GM12878 (cell line): Measurements from ENCODE around the gene KISS1. TPM values are rescaled to one million over a fixed set of nuclear protein-coding genes. Genes with fewer than 3 reads are reported as not detected.

Source experiments
- ATAC-seq: fragments of 200-7000 bp; cut with Tn5 transposase; 3 replicates; pipeline ENCODE4 v1.9.1; 2020; ENCODE audit warnings: mild to moderate bottlenecking, moderate library complexity
- BruUV-seq: library from RNA; stranded (reverse); fragments of 400-500 nt; replicated peaks from 2 replicates; lab custom pipeline; 2021; lab: Mats Ljungman, UMichigan
- CTCF ChIA-PET: fragments of 300-600 bp; sonication (Branson Sonifier 250); formaldehyde crosslinking; extraction: SDS; loops from one replicate; lab custom pipeline; 2021; ENCODE audit warnings: inconsistent platforms; lab: Yijun Ruan, JAX
- POLR2A ChIA-PET: fragments of 350-600 bp; formaldehyde crosslinking; extraction: SDS; loops from one replicate; lab custom pipeline; 2021; ENCODE audit warnings: inconsistent platforms; lab: Charles Lee
- RAD21 ChIA-PET: fragments of 300-600 bp; sonication (Branson Sonifier 250); formaldehyde crosslinking; loops from one replicate; lab custom pipeline; 2023; ENCODE audit warnings: antibody characterized with exemption; ENCODE audit not compliant: unreplicated experiment; lab: Charles Lee
- SMC1A ChIA-PET: fragments of 300-600 bp; sonication (Branson Sonifier 250); formaldehyde crosslinking; loops from one replicate; lab custom pipeline; 2023; ENCODE audit not compliant: unreplicated experiment, uncharacterized antibody; lab: Charles Lee
- DNase-seq: peaks from one replicate; pipeline ENCODE4 v3.0.0-alpha.2; 2011; ENCODE audit warnings: low read depth, low spot score
- FAIRE-seq: peaks from 3 replicates; lab custom pipeline; 2011; peaks lifted over from hg19 to GRCh38; lab: Jason Lieb, UNC
- H2AFZ ChIP-seq: 2 replicates; pipeline ENCODE4 v1.6.0; 2011; ENCODE audit warnings: low read depth, low read length, control low read depth; ENCODE audit not compliant: control insufficient read depth
- H3K27ac ChIP-seq: 2 replicates; pipeline ENCODE4 v1.5.1; 2011; ENCODE audit warnings: control low read depth; ENCODE audit not compliant: control insufficient read depth, insufficient read depth
- H3K27me3 ChIP-seq, 2 experiments: replicated peaks in 1 of 2; 2 replicates each; pipeline versions ENCODE4 v1.6.0 to v1.6.1; 2011; ENCODE audit warnings: low read length in 1 of 2; ENCODE audit not compliant: control insufficient read depth in 2 of 2, insufficient read depth in 2 of 2
- H3K36me3 ChIP-seq, 2 experiments: 2 replicates each; pipeline ENCODE4 v1.5.1; 2011; ENCODE audit warnings: low read length in 1 of 2; ENCODE audit not compliant: control insufficient read depth in 2 of 2, insufficient read depth in 2 of 2
- H3K4me1 ChIP-seq: 2 replicates; pipeline ENCODE4 v1.6.1; 2011; ENCODE audit warnings: mild to moderate bottlenecking, low read length, moderate library complexity, mixed read lengths; ENCODE audit not compliant: control insufficient read depth, insufficient read depth
- H3K4me2 ChIP-seq: 2 replicates; pipeline ENCODE4 v1.6.0; 2011; ENCODE audit warnings: control low read depth; ENCODE audit not compliant: control insufficient read depth, insufficient read depth
- H3K4me3 ChIP-seq: fragments of 200-600 bp; sonication (generic); 2 replicates; pipeline ENCODE4 v1.5.1; 2016
- H3K79me2 ChIP-seq: 2 replicates; pipeline ENCODE4 v1.6.0; 2011; ENCODE audit warnings: low read length; ENCODE audit not compliant: control insufficient read depth, insufficient read depth
- H3K9ac ChIP-seq: 2 replicates; pipeline ENCODE4 v1.8.0; 2011; ENCODE audit warnings: low read length, control low read depth, mixed read lengths; ENCODE audit not compliant: control insufficient read depth, insufficient read depth
- H3K9me3 ChIP-seq: replicated peaks from 3 replicates; pipeline ENCODE4 v1.5.1; 2011; ENCODE audit warnings: mild to moderate bottlenecking, low read length; ENCODE audit not compliant: control insufficient read depth, insufficient read depth
- H4K20me1 ChIP-seq: 2 replicates; pipeline ENCODE4 v1.6.0; 2011; ENCODE audit not compliant: control insufficient read depth, insufficient read depth
- BCL11A ChIP-seq: IDR thresholded peaks from 2 replicates; pipeline ENCODE4 v1.6.1; 2011; ENCODE audit warnings: low read depth, low read length
- BRCA1 ChIP-seq: IDR thresholded peaks from 2 replicates; pipeline ENCODE4 v1.6.1; 2011; ENCODE audit warnings: low read depth, low read length, improper control_type of control experiment
- E2F8 ChIP-seq: fragments of 450-650 bp; IDR thresholded peaks from 2 replicates; pipeline ENCODE4 v1.6.1; 2018; ENCODE audit warnings: mild to moderate bottlenecking, low read depth, moderate library complexity; ENCODE audit not compliant: partially characterized antibody
- EGR1 ChIP-seq, 2 experiments: IDR thresholded peaks; 1 replicate in 1 of 2; 2 replicates in 1 of 2; pipeline ENCODE4 v1.6.1; 2011 to 2012; ENCODE audit warnings: low read depth in 2 of 2, low read length in 2 of 2, borderline replicate concordance in 1 of 2, mild to moderate bottlenecking in 1 of 2, moderate library complexity in 1 of 2
- EZH2 ChIP-seq: IDR thresholded peaks from 2 replicates; pipeline ENCODE4 v1.6.1; 2012; ENCODE audit warnings: low read depth, mild to moderate bottlenecking, control low read depth, inconsistent platforms, low read length, borderline replicate concordance; ENCODE audit not compliant: control insufficient read depth
- FOXK2 ChIP-seq: fragments of 450-650 bp; IDR thresholded peaks from 2 replicates; pipeline ENCODE4 v1.6.1; 2017; ENCODE audit warnings: mild to moderate bottlenecking, moderate library complexity
- IKZF2 ChIP-seq, 2 experiments: fragments of 450-650 bp; IDR thresholded peaks; 2 replicates each; pipeline ENCODE4 v1.6.1; 2017; ENCODE audit warnings: mild to moderate bottlenecking in 2 of 2, moderate library complexity in 2 of 2
- IRF5 ChIP-seq: fragments of 450-650 bp; IDR thresholded peaks from 2 replicates; pipeline ENCODE4 v1.6.1; 2017; ENCODE audit warnings: borderline replicate concordance
- LARP7 ChIP-seq: fragments of 450-650 bp; IDR thresholded peaks from 2 replicates; pipeline ENCODE4 v1.6.1; 2017; ENCODE audit warnings: mild to moderate bottlenecking
- ZBED1 ChIP-seq: IDR thresholded peaks from 2 replicates; pipeline ENCODE4 v1.6.1; 2016; ENCODE audit warnings: borderline replicate concordance
- WGBS: methylation state at CpG from one replicate; pipeline ENCODE4 v1.1.6; 2016; ENCODE audit warnings: low lambda C conversion rate; ENCODE audit not compliant: insufficient replicate concordance, insufficient coverage; ENCODE audit errors: missing lambda C conversion rate; 5-methylcytosine and 5-hydroxymethylcytosine counted together
- in situ Hi-C: fragments of 300-500 bp; cut with MboI; formaldehyde crosslinking; loops from 9 replicates; pipeline ENCODE4 v1.14.3; 2018; ENCODE audit warnings: mixed read lengths
- intact Hi-C: fragments of 100-400 bp; cut with micrococcal nuclease; formaldehyde crosslinking; loops from one replicate; pipeline ENCODE4 v1.14.2; 2022; ENCODE audit not compliant: unreplicated experiment
- polyA plus RNA-seq, 11 experiments: library from polyadenylated mRNA; depleted of rRNA in 4 of 11; unstranded in 6 of 11; stranded (reverse) in 5 of 11; fragments of >200 nt; fragmentation: Nextera tagmentation in 4 of 11; fragmentation: Illumina TruSeq in 1 of 11; extraction: Ambion mirVana in 4 of 11; extraction: Trizol in 1 of 11; gene quantifications; 1 replicate in 1 of 11; 2 replicates in 10 of 11; pipeline versions ENCODE4 v1.2.1 to v1.2.3, GENCODE V29; 2011 to 2016; ENCODE audit warnings: inconsistent platforms in 2 of 11, missing spikeins in 2 of 11, low read depth in 1 of 11
- total RNA-seq, 4 experiments: library from RNA; depleted of rRNA in 3 of 4; stranded (reverse); fragments of >200 nt in 3 of 4; fragmentation: Illumina TruSeq in 1 of 4; extraction: Trizol in 1 of 4; gene quantifications; 2 replicates each; pipeline versions ENCODE4 v1.2.1 to v1.2.3, GENCODE V29; 2013 to 2021

Gene KISS1
- total and polyA plus RNA-seq, 10 of the 15 experiments (the other 5 are each of a cell fraction or from before 2014, with no cell fraction given): not detected

- 0% methylated on average over 3 of the region's 3 CpGs for WGBS
- Histone ChIP-seq H3K9ac (no peak overlapping the region), H3K27me3 (peaks cover 3 to 14% of the 10 kb centered on the region in 2 experiments; a peak in 3 of 4 replicates), H3K9me3 (no peaks in the 10 kb centered on the region), H4K20me1 (no peaks in the 10 kb centered on the region), H3K27ac (no peak overlapping the region), H3K36me3 (no peaks in the 10 kb centered on the region), H3K4me2 (no peak overlapping the region), H2AFZ (no peak overlapping the region), H3K79me2 (no peaks in the 10 kb centered on the region), H3K4me1 (no peaks in the 10 kb centered on the region), H3K4me3 (no peak overlapping the region)
- no TSS peak for BruUV-seq
- no peak for FAIRE-seq
- intact Hi-C loops (no loop called here), in situ Hi-C loops (no loop called here)
- ATAC-seq: no peak
- ChIA-PET POLR2A (interaction anchor here (0.7 kb wide), 2 partner anchors 49 to 481 kb away, joined by 3 to 4 read pairs; no protein-coding TSS in a partner anchor), CTCF (interaction anchor here (0.7 to 1.1 kb wide), 6 partner anchors 8 to 30 kb away, joined by 3 read pairs; no protein-coding TSS in a partner anchor), RAD21 (no interaction called here), SMC1A (interaction anchor here (0.9 kb wide), 1 partner anchor 13 kb away, joined by 3 read pairs; no protein-coding TSS in a partner anchor)
- TF ChIP-seq ZBED1 (no peak), LARP7 (no peak), EGR1 (IDR thresholded peaks at IDR 0.05; ENCODE audit: borderline replicate concordance in 1 of 2, low read depth in 2 of 2, low read length in 2 of 2) (no peak)
- DNase-seq: no peak
These were observed 3.5 kb downstream of the KISS1 start for GRCh38 chr1:204192589-204193352.

GRCh38 chr1:204192046-204192445 lies 4.2 kb downstream of the KISS1 start:
- Histone ChIP-seq H3K27ac (no peak overlapping the region), H2AFZ (no peak overlapping the region), H3K36me3 (no peaks in the 10 kb centered on the region), H3K79me2 (no peaks in the 10 kb centered on the region), H3K9ac (no peak overlapping the region), H3K4me2 (no peak overlapping the region), H3K4me3 (no peak overlapping the region), H3K27me3 (peaks cover 3 to 16% of the 10 kb centered on the region in 2 experiments; a peak in 3 of 4 replicates), H3K4me1 (no peaks in the 10 kb centered on the region), H4K20me1 (no peaks in the 10 kb centered on the region), H3K9me3 (no peaks in the 10 kb centered on the region)
- 46% methylated on average over 2 of the region's 2 CpGs for WGBS
- BruUV-seq: no TSS peak
- DNase-seq (no peak), ATAC-seq (no peak), FAIRE-seq (no peak)
- ChIA-PET SMC1A (interaction anchor here (0.6 to 0.9 kb wide), 2 partner anchors 14 to 45 kb away, joined by 3 read pairs; no protein-coding TSS in a partner anchor), POLR2A (interaction anchor here (0.7 kb wide), 2 partner anchors 50 to 481 kb away, joined by 3 to 4 read pairs; no protein-coding TSS in a partner anchor), RAD21 (no interaction called here), CTCF (interaction anchor here (0.7 to 2.3 kb wide), 6 partner anchors 9 to 28 kb away, joined by 3 to 7 read pairs (median 3); no protein-coding TSS in a partner anchor)
- in situ Hi-C loops (no loop called here), intact Hi-C loops (no loop called here)
- no peak for TF ChIP-seq BCL11A
- no peak for TF ChIP-seq E2F8
- TF ChIP-seq BRCA1: no peak
- no peak for TF ChIP-seq IKZF2 (IDR thresholded peaks at IDR 0.05)
- no peak for TF ChIP-seq IRF5
- no peak for TF ChIP-seq EZH2
- TF ChIP-seq FOXK2: no peak
